GM18870 (cell line): ENCODE data around the gene ARCN1.
A peak's percentile ranks its signal among the peaks of the same experiment; 100 is the strongest.

ENCODE experiments used
- ATAC-seq: cut with Tn5 transposase; IDR thresholded peaks from one replicate; pipeline ENCODE4 v1.9.1; 2021; ENCODE audit warnings: moderate library complexity; ENCODE audit not compliant: unreplicated experiment

The ARCN1 gene

DNA sequence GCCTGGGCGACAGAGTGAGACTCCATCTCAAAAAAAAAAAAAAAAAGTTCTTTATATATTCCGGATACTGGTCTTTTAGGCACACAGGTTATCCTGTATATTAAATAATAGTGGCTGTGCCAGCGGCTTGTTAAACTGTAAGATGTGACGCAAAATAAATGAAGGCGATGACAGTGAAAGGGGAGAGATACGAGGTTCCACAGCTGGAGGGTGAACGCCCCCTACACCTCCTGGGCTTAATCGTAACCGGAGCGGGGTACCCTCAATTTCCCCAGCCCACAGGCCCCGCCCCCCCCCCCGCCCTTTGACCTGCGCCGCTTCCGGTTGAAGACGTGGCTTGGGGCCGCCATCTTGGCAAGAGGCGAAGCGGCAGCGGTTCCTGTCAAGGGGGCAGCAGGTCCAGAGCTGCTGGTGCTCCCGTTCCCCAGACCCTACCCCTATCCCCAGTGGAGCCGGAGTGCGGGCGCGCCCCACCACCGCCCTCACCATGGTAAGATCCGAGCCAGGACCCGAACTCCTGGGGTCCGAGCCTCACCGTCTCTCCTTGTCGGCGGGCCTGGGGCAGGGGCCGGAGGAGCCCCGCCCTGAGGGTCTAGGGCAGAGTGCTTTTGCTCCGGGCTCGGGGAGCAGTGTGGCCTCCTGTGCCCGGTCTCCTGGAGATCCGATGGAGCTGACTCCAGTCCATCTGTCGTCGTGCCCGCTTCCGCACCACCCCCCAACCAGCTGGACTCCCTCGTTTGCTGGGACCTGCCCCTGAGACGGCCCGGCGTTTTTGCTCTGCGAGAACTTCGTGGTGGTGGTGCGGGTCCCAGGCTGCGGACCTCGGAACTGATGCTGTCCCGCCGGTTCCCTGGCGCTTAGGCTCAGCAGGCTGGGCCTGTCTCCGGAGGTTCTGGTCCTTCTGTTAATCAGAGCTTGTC is at the start of gene ARCN1:
Gene ARCN1 (plus strand): TSS at position 349 of the 920 bp plus-strand sequence. CDS start 139 bp downstream, at position 488.
- peak; percentile 40 for ATAC-seq

GRCh38 chr11:118522571-118523072 is 49.6 kb upstream of the ARCN1 start:
- ATAC-seq = no peak

GRCh38 chr11:118524356-118524755 is 47.9 kb upstream of the ARCN1 start:
- no peak for ATAC-seq

GRCh38 chr11:118524757-118525470 is 47.3 kb upstream of the ARCN1 start:
- ATAC-seq = no peak

GRCh38 chr11:118526688-118527087 is 45.5 kb upstream of the ARCN1 start:
- ATAC-seq = no peak

GRCh38 chr11:118527109-118527508 is 45.1 kb upstream of the ARCN1 start, which contains the start of gene TTC36:
Gene TTC36, plus strand, starts transcription at chr11:118527474. Its CDS starts 21 bp downstream, at chr11:118527495.
- ATAC-seq = no peak

DNA sequence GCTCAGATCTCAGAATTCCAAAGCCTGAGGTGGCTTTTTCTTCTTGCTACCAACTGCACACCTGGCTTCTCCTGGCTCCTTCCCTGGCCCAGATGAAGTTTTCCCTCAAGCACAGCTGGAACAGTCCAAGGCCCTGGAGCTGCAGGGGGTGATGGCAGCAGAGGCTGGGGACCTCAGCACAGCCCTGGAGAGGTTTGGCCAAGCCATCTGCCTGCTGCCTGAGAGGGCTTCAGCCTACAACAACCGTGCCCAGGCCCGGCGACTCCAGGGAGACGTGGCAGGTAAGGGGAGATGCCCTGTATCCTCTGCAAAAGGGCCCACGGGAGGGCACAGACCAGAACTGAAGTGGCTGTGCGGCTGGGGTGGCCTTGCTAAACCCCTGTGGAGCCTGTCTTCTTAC is 43.7 kb upstream of the ARCN1 start:
- no peak for ATAC-seq

- no peak for ATAC-seq
These were observed 42.5 kb upstream of the ARCN1 start for GRCh38 chr11:118529584-118530175.

DNA sequence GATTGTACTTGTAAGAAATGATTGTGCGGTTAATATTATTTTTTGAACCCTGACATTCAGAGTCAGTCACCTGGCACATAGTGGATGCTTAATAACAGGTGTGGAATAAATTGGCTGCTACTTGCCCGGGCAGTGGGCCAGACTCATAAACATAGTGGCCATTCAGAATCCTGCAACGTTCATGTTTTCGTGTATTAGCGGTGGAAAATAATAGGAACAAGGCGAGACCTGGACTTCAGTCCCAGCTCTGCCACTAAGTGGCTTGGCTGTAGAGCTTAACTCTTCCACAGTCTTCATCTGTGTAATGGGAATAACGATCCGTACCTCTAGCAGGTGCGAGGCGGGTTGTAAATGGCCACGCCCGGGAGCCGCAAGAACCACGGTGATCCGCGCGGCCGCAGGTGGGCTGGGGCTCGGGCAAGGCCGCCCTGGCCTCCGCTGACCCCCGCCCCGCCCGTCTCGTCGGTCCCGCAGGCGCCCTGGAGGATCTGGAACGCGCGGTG is 42.0 kb upstream of the ARCN1 start:
- ATAC-seq = no peak

DNA sequence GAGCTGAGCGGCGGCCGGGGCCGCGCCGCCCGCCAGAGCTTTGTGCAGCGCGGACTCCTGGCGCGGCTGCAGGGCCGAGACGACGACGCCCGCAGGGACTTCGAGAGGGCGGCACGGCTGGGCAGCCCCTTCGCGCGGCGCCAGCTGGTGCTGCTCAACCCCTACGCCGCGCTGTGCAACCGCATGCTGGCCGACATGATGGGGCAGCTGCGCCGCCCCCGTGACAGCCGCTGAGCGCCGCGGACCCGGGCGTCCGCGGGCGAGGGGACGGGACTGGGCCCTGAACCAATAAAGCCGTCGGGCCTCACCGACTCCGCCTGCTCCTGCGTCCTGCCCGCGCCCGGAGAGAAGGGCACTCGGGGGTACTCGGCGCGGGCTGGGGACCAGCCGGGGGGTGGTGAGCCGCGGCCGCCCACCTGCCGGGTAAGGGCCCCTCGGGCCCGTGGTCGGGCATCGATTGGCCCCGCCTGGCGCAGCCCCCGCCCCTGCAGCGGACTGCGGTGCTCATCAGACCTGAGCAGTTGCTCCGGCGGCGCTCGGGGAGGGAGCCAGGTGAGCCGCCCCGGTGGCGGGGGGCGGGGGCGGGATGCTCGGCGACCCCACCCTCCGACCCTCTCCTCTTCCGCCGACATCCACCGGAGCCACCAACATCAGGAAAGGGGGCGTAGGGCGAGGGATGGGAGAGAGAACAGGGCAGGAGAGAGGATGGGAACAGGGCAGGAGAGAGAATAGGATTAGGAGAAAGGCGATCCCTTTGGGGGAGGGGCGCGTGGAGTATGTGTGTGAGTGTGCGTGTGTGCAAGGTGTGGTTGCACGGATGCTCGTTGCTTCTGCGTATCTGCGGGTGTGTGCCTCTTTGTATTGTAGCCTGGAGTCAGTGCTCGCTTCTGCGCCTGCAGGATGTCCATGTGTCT is 41.3 kb upstream of the ARCN1 start, which contains the start of gene TMEM25:
Gene TMEM25 (plus strand): TSS at position 510 of the 914 bp plus-strand sequence. CDS start 610 bp downstream, outside the sequence.
- ATAC-seq = peak; percentile 37

DNA sequence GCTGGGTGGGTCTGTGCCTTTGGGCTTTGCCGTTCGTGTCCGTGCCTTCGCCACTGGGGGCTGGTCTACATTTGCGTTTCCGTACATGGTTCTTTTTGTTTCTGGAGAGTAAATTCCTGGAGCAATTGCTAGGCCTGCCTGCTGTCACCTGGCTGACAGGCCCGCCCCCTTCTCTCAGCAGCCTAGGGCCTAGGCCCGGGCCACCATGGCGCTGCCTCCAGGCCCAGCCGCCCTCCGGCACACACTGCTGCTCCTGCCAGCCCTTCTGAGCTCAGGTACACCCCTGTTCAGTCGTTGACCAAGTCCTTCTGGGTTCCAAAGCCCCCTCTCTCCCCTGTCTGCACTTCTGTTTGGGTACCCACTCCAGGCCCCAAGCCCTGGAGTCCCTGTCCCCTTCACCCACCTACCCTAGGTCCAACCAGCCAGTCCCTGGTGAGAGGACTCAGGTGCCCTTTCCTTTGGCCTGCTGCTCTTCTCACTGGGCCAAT is 40.6 kb upstream of the ARCN1 start:
- ATAC-seq = no peak

DNA sequence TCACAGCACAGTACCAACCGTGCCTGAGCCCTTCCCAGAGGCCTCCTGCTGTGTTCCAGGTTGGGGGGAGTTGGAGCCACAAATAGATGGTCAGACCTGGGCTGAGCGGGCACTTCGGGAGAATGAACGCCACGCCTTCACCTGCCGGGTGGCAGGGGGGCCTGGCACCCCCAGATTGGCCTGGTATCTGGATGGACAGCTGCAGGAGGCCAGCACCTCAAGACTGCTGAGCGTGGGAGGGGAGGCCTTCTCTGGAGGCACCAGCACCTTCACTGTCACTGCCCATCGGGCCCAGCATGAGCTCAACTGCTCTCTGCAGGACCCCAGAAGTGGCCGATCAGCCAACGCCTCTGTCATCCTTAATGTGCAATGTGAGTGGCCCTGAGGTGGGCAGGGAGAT is 40.1 kb upstream of the ARCN1 start:
- ATAC-seq = no peak

DNA sequence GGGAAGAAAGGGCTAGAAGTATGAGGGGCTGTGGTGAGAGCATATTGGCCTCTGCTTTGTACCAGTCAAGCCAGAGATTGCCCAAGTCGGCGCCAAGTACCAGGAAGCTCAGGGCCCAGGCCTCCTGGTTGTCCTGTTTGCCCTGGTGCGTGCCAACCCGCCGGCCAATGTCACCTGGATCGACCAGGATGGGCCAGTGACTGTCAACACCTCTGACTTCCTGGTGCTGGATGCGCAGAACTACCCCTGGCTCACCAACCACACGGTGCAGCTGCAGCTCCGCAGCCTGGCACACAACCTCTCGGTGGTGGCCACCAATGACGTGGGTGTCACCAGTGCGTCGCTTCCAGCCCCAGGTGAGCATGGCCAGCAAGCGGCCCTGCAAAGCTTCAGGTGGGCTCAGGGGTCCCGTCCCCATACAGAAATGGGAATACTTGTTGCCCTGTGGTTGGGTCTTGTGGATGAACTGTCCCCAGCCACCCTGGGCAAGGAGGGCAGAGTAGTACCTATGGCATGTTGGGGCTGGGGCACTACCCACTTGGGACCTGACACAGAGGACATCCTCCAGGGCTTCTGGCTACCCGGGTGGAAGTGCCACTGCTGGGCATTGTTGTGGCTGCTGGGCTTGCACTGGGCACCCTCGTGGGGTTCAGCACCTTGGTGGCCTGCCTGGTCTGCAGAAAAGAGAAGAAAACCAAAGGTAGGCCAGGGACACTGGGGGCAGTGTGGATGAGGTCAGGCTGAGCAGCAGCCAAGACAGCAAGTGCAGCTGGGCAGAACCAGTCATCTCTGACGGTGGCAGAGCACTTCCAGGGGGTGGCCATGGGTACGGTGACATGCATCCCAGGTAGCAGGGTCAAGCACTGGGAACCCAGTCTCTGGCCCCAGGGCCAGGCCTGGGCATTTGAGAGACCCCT is 39.1 kb upstream of the ARCN1 start:
- no peak for ATAC-seq

DNA sequence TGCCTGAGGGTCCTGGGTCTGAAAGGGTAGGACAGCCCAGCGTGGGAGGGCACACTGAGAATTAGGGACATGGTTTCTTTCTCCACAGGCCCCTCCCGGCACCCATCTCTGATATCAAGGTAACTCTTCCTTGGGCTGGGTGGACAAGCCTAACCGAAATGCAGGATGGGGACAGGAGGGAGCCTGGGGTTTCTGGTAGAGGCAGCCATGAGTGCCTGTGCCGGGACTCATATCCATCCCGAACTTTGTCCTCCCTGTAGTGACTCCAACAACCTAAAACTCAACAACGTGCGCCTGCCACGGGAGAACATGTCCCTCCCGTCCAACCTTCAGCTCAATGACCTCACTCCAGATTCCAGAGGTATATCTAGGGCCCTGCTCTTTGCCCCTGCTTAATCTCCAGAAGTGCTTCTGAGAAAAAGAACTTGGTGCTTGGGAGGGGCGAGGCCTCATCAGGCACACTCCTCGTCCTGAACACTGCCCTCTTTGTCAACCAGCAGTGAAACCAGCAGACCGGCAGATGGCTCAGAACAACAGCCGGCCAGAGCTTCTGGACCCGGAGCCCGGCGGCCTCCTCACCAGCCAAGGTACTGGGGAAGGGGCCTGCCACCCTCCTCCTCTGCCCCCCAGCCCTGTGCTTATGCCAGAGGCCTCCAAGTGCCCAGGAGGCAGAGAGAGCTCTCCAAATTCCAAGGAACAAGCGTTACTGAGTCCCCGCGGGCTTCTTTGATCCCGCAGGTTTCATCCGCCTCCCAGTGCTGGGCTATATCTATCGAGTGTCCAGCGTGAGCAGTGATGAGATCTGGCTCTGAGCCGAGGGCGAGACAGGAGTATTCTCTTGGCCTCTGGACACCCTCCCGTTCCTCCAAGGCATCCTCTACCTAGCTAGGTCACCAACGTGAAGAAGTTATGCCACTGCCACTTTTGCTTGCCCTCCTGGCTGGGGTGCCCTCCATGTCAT is 38.2 kb upstream of the ARCN1 start:
- no peak for ATAC-seq

DNA sequence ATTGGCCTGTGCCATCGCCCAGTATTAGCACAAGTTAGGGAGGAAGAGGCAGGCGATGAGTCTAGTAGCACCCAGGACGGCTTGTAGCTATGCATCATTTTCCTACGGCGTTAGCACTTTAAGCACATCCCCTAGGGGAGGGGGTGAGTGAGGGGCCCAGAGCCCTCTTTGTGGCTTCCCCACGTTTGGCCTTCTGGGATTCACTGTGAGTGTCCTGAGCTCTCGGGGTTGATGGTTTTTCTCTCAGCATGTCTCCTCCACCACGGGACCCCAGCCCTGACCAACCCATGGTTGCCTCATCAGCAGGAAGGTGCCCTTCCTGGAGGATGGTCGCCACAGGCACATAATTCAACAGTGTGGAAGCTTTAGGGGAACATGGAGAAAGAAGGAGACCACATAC is 36.9 kb upstream of the ARCN1 start:
- ATAC-seq = no peak

- no peak for ATAC-seq
These were observed 35.5 kb upstream of the ARCN1 start for GRCh38 chr11:118536726-118537125.

DNA sequence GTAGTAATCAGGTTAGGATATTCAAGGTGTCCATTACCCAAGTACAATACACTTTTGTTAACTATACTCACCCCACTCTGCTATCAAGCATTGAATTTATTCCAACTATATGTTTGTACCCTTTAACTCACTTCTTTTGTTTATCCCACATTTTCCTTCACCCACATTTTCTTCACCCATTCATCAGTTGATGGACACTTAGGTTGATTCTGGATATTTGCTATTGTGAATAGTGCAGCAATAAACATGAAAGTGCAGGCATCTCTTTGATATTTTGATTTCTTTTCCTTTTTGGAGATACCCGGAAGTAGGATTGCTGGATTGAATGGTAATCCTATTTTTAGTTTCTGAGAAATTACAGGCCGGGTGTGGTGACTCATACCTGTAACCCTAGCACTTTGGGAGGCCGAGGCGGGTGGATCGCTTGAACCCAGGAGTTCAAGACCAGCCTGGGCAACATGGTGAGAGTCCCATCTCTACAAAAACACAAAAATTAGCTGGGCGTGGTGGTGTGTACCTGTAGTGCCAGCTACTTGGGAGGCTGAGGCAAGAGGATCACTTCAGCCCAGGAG is 34.7 kb upstream of the ARCN1 start:
- no peak for ATAC-seq
